Ascending aorta (tissue), 2 donors: ENCODE data around the gene TAAR5. TPM values are rescaled to one million over a fixed set of nuclear protein-coding genes. Genes with fewer than 3 reads are reported as not detected.

ENCODE experiments used
- DNase-seq, 2 donors: peaks; one replicate each; pipeline ENCODE4 v3.0.0-alpha.2; 2019; ENCODE audit warnings: low spot score in 2 of 2
- H3K27ac ChIP-seq, 2 donors: fragments of 200-600 bp; sonication (generic); one replicate each; pipeline ENCODE4 v1.5.1; 2016 to 2017; ENCODE audit warnings: mild to moderate bottlenecking in 1 of 2
- H3K27me3 ChIP-seq: fragments of 200-600 bp; sonication (generic); one replicate; pipeline ENCODE4 v1.5.1; 2017
- H3K36me3 ChIP-seq, 2 donors: fragments of 200-600 bp; sonication (generic); one replicate each; pipeline ENCODE4 v1.5.1; 2016
- H3K4me1 ChIP-seq, 2 donors: fragments of 200-600 bp; sonication (generic); one replicate each; pipeline ENCODE4 v1.5.1; 2016 to 2017; ENCODE audit warnings: mild to moderate bottlenecking in 1 of 2
- H3K4me3 ChIP-seq, 2 donors: fragments of 200-600 bp; sonication (generic); one replicate each; pipeline ENCODE4 v1.5.1; 2016 to 2017; ENCODE audit warnings: mild to moderate bottlenecking in 1 of 2
- H3K9me3 ChIP-seq, 2 donors: fragments of 200-600 bp; sonication (generic); one replicate each; pipeline ENCODE4 v1.5.1; 2016
- CTCF ChIP-seq, 3 experiments: fragments of 200-600 bp in 2 of 3; fragments of 450-650 bp in 1 of 3; sonication (generic) in 2 of 3; IDR thresholded peaks; one replicate each; pipeline ENCODE4 v1.5.1; 2016 to 2019; ENCODE audit warnings: antibody characterized with exemption in 3 of 3, mild to moderate bottlenecking in 1 of 3, moderate library complexity in 1 of 3
- intact Hi-C: fragments of 100-400 bp; cut with DNase I; formaldehyde crosslinking; loops from one replicate; pipeline ENCODE4 v1.15.1; 2023
- total RNA-seq: library from RNA; depleted of rRNA; stranded (reverse); fragments of >200 nt; gene quantifications from one replicate; pipeline ENCODE4 v1.1.0, GENCODE V29; 2016

TAAR5 gene
- total RNA-seq, 1 donor from 2014 or later = not detected

GRCh38 chr6:132548746-132549463 lies 40.6 kb downstream of the TAAR5 start:
- no peak for DNase-seq
- intact Hi-C loops = no loop called here
- H3K27me3 ChIP-seq = no peaks in the 10 kb centered on the region
- H3K4me3 ChIP-seq = no peak overlapping the region
- TF ChIP-seq CTCF (IDR thresholded peaks at IDR 0.05) = no peak
- no peaks in the 10 kb centered on the region for H3K36me3 ChIP-seq
- no peaks in the 10 kb centered on the region for H3K4me1 ChIP-seq
- no peak overlapping the region for H3K27ac ChIP-seq
- H3K9me3 ChIP-seq = no peaks in the 10 kb centered on the region

GRCh38 chr6:132544826-132545225 lies 44.7 kb downstream of the TAAR5 start:
- no peaks in the 10 kb centered on the region for H3K4me1 ChIP-seq
- H3K27ac ChIP-seq = no peak overlapping the region
- no peaks in the 10 kb centered on the region for H3K27me3 ChIP-seq
- H3K4me3 ChIP-seq = no peak overlapping the region
- no peak for DNase-seq
- intact Hi-C loops = no loop called here
- no peaks in the 10 kb centered on the region for H3K36me3 ChIP-seq
- H3K9me3 ChIP-seq = no peaks in the 10 kb centered on the region
- no peak for TF ChIP-seq CTCF (IDR thresholded peaks at IDR 0.05)

Other genes starting within 250 kb of the TAAR5 start
- gene MOXD1, start 188.3 kb downstream of the TAAR5 start, total RNA-seq = 0.75 TPM
- 18.3 TPM for gene STX7, start 76.6 kb downstream of the TAAR5 start, total RNA-seq
- gene TAAR9, start 51.5 kb downstream of the TAAR5 start, total RNA-seq = not detected
- not detected for gene TAAR8, start 37.1 kb downstream of the TAAR5 start, total RNA-seq
- gene TAAR6, start 19.4 kb downstream of the TAAR5 start, total RNA-seq = not detected
- gene TAAR2, start 34.5 kb upstream of the TAAR5 start, total RNA-seq = not detected
- gene TAAR1, start 69.4 kb upstream of the TAAR5 start, total RNA-seq = not detected
- not detected for gene VNN1, start 124.3 kb upstream of the TAAR5 start, total RNA-seq
- gene VNN2, start 168.2 kb upstream of the TAAR5 start, total RNA-seq = 19.9 TPM
- gene SLC18B1, start 208.9 kb upstream of the TAAR5 start, total RNA-seq = 1.7 TPM
- gene RPS12, start 224.8 kb upstream of the TAAR5 start, total RNA-seq = 466 TPM